Measurements from ENCODE around the gene NUP160. TPM values are rescaled to one million over a fixed set of nuclear protein-coding genes. Genes with fewer than 3 reads are reported as not detected.

Gene NUP160
- total RNA-seq, 4 donors from 2014 or later, result 14.1 to 22.4 (median 18.9) TPM

DNA sequence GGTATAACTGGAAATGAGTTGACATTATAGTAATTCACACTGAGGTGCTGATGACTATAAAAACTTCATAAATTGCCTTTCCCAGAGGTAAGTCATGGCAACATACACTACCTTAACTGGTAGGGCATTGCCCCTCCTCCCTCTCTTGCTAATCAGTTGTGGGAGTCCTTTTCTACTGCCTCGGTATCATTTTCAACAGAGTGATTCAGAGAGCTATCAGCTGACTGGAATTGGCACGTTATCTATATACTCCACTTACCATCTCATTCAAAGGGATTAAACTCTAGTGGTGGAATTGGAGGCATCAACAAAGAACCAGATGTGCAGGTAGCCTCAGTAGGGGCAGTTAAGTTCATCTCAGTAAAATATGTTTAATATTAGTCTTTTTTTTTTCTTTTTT lies 8.0 kb upstream of the NUP160 start:
- DNase-seq (ENCODE audit: low spot score in 2 of 2), result no peak
- TF ChIP-seq CTCF (IDR thresholded peaks at IDR 0.05) (no peak), POLR2A (IDR thresholded peaks at IDR 0.05) (no peak)
- WGBS, 2 donors, result 42 to 44% methylated on average over 2 of the region's 2 CpGs
- intact Hi-C loops (cut with DNase I; ENCODE audit: low total_unique reads), result no loop called here
- no peak overlapping the region for H3K4me3 ChIP-seq (ENCODE audit: low read depth, poor library complexity, severe bottlenecking)

- no peak for TF ChIP-seq POLR2A (IDR thresholded peaks at IDR 0.05)
- TF ChIP-seq CTCF (IDR thresholded peaks at IDR 0.05), result no peak
- intact Hi-C loops (cut with DNase I; ENCODE audit: low total_unique reads), result no loop called here
Measured at GRCh38 chr11:47854667-47855066, 6.5 kb upstream of the NUP160 start.

GRCh38 chr11:47852053-47852452 lies 3.9 kb upstream of the NUP160 start:
- H3K4me3 ChIP-seq (ENCODE audit: low read depth, poor library complexity, severe bottlenecking), result no peak overlapping the region
- intact Hi-C loops (cut with DNase I; ENCODE audit: low total_unique reads), result no loop called here
- 86 to 96% methylated on average over 6 of the region's 6 CpGs for WGBS, 2 donors
- TF ChIP-seq POLR2A (IDR thresholded peaks at IDR 0.05) (no peak), CTCF (IDR thresholded peaks at IDR 0.05) (no peak)
- DNase-seq (ENCODE audit: low spot score in 2 of 2), result no peak

More at GRCh38 chr11:47854667-47855066, 6.5 kb upstream of the NUP160 start:
- no peak overlapping the region for H3K4me3 ChIP-seq (ENCODE audit: low read depth, poor library complexity, severe bottlenecking)
- WGBS, 2 donors, result 74 to 81% methylated on average over 3 of the region's 3 CpGs
- no peak for DNase-seq (ENCODE audit: low spot score in 2 of 2)

DNA sequence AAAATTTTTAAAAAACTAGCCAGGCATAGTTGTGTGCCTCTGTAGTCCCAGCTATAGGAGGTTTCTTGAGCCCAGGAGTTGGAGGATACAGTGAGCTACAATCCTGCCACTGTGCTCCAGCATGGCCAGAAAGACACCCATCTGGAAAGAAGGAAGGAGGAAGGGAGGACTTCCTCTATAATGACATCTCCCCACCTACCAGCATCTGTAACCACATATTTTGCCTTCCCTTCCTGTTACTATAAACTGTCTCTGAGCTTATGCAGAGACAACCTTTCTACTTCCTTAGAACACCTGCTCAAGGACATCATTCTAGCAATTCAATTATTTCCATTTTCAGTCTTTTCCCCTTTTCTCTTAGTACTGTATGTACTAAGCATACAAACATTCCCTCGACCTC lies 2.2 kb upstream of the NUP160 start:
- no peak overlapping the region for H3K4me3 ChIP-seq (ENCODE audit: low read depth, poor library complexity, severe bottlenecking)
- TF ChIP-seq CTCF (IDR thresholded peaks at IDR 0.05) (no peak), POLR2A (IDR thresholded peaks at IDR 0.05) (no peak)
- 79 to 92% methylated on average over 1 of the region's 1 CpG for WGBS, 2 donors
- intact Hi-C loops (cut with DNase I; ENCODE audit: low total_unique reads), result no loop called here
- DNase-seq (ENCODE audit: low spot score in 2 of 2), result no peak

DNA sequence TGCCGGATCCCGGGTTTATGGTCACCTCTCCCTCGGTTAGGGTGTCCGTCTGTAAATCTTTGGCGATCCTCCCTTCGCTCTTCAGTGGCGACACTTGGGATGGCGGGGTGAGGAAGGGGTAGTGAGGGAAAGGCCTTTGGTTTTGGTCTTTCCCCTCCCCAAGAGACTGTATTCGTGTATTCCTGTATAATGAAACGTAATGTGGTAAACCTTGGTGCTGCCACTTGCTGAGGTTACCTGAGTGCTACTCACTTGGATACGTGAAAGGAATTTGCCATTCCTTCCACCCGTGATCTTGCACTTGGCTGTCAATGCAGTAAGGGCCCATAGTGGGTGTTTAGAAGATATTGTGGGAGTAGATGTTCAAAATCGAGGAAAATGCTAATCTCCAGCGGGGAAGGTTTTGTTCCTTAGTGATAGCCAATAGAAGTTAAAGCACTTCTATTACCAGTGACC lies 578 bp upstream of the NUP160 start:
- 3 to 4% methylated on average over 14 of the region's 14 CpGs for WGBS, 2 donors
- peak overlapping the region; percentile 61 for H3K4me3 ChIP-seq (ENCODE audit: low read depth, poor library complexity, severe bottlenecking)
- TF ChIP-seq CTCF (IDR thresholded peaks at IDR 0.05) (no peak), POLR2A (IDR thresholded peaks at IDR 0.05) (no peak)
- no peak for DNase-seq (ENCODE audit: low spot score in 2 of 2)
- intact Hi-C loops (cut with DNase I; ENCODE audit: low total_unique reads), result no loop called here

DNA sequence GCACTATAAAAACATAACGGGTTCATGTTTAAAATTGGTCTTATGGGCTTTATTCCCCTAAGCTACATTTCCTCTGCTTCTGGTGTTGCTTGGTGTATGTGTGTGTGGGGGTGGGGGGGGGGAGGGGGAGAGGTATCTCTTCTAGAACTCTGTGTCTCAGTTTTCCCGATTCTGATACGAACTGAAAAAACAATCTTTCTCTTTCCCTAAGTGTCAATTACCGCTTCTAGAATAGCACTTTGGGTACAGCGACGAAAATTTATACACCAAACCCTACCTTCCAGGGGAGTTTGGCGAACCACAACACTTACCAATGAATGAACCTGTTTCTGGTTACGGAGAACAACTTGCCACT lies 636 bp downstream of the NUP160 start:
- WGBS, 2 donors, result 1 to 4% methylated on average over 8 of the region's 8 CpGs
- TF ChIP-seq CTCF (IDR thresholded peaks at IDR 0.05), result no peak
- TF ChIP-seq POLR2A (IDR thresholded peaks at IDR 0.05), result no peak
- intact Hi-C loops (cut with DNase I; ENCODE audit: low total_unique reads), result no loop called here
- H3K4me3 ChIP-seq (ENCODE audit: low read depth, poor library complexity, severe bottlenecking), result peak overlapping the region; percentile 61
- no peak for DNase-seq (ENCODE audit: low spot score in 2 of 2)
